ENCODE results near the gene VEGFC.

DNA sequence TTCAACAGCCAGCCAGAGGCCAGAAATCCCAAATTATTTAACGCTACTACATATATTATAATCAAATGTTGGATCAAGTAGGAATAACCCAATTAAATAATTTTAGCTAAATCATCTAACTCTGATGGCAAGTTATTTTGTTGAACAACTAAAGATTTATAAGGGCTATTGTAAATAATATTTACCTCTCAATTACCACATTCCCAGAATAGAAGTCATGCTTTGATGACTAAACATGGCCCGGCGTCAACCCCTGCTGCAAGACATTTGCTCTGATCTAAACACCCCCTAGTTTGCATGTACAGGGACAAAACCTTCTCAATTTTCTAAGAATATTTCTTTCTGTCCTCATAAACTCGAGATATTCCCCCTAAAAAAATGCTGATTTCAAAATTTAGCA is 14.2 kb downstream of the VEGFC start:
- no peak for TF ChIP-seq CTCF (conservative IDR thresholded peaks at IDR 0.05)
- TF ChIP-seq EZH2 (IDR thresholded peaks at IDR 0.05; ENCODE audit: low read depth): no peak
